CD14-positive monocyte (primary cell): ENCODE results near the gene ZNF133. TPM values are rescaled to one million over a fixed set of nuclear protein-coding genes. Genes with fewer than 3 reads are reported as not detected.

Source experiments
- DNase-seq, 3 donors: peaks; one replicate each; pipeline ENCODE4 v3.0.0-alpha.2; 2011 to 2022
- H2AFZ ChIP-seq: 2 replicates; pipeline ENCODE4 v1.6.0; 2012; ENCODE audit warnings: mild to moderate bottlenecking, low read depth, low read length, inconsistent platforms; ENCODE audit not compliant: insufficient read depth, poor library complexity, severe bottlenecking
- H3K27ac ChIP-seq, 2 donors: 1 replicate in 1 of 2; 2 replicates in 1 of 2; pipeline ENCODE4 v1.5.1; 2012 to 2013; ENCODE audit warnings: low read length in 2 of 2, control low read depth in 1 of 2, inconsistent platforms in 1 of 2, low read depth in 1 of 2, mild to moderate bottlenecking in 1 of 2
- H3K27me3 ChIP-seq, 2 donors: one replicate each; pipeline versions ENCODE4 v1.6.0 to v1.6.1; 2011 to 2013; ENCODE audit warnings: low read length in 2 of 2; ENCODE audit not compliant: control insufficient read depth in 2 of 2, insufficient read depth in 2 of 2
- H3K36me3 ChIP-seq, 2 donors: replicated peaks in 1 of 2; 1 replicate in 1 of 2; 2 replicates in 1 of 2; pipeline versions ENCODE4 v1.5.1 to v1.6.1; 2012 to 2013; ENCODE audit warnings: low read length in 2 of 2, control low read depth in 1 of 2, inconsistent platforms in 1 of 2, mild to moderate bottlenecking in 1 of 2; ENCODE audit not compliant: insufficient read depth in 2 of 2, control insufficient read depth in 1 of 2
- H3K4me1 ChIP-seq, 2 donors: 1 replicate in 1 of 2; 2 replicates in 1 of 2; pipeline versions ENCODE4 v1.5.1 to v1.6.1; 2012 to 2013; ENCODE audit warnings: low read length in 2 of 2, control low read depth in 1 of 2, inconsistent platforms in 1 of 2, mild to moderate bottlenecking in 1 of 2, moderate library complexity in 1 of 2; ENCODE audit not compliant: insufficient read depth in 2 of 2, control insufficient read depth in 1 of 2
- H3K4me2 ChIP-seq: replicated peaks from 2 replicates; pipeline ENCODE3; 2012; ENCODE audit warnings: low read length, moderate library complexity, mild to moderate bottlenecking; ENCODE audit not compliant: poor library complexity, severe bottlenecking; ENCODE audit errors: extremely low read depth
- H3K4me3 ChIP-seq, 3 experiments: fragments of 200-600 bp in 1 of 3; sonication (generic) in 1 of 3; replicated peaks in 1 of 3; 1 replicate in 2 of 3; 2 replicates in 1 of 3; pipeline ENCODE4 v1.5.1; 2011 to 2013; ENCODE audit warnings: low read length in 3 of 3, mild to moderate bottlenecking in 3 of 3, control low read depth in 2 of 3, low read depth in 2 of 3, inconsistent platforms in 1 of 3, moderate library complexity in 1 of 3
- H3K79me2 ChIP-seq: 2 replicates; pipeline ENCODE4 v1.6.0; 2012; ENCODE audit warnings: mild to moderate bottlenecking, control low read depth, inconsistent platforms, low read length, moderate library complexity; ENCODE audit not compliant: insufficient read depth
- H3K9ac ChIP-seq: 2 replicates; pipeline ENCODE4 v1.6.0; 2017; ENCODE audit warnings: low read length, mild to moderate bottlenecking; ENCODE audit not compliant: insufficient read depth, poor library complexity, severe bottlenecking
- H3K9me3 ChIP-seq, 2 donors: replicated peaks in 1 of 2; 1 replicate in 1 of 2; 2 replicates in 1 of 2; pipeline versions ENCODE4 v1.5.1 to v1.6.1; 2012 to 2013; ENCODE audit warnings: low read length in 2 of 2, control low read depth in 1 of 2; ENCODE audit not compliant: control insufficient read depth in 1 of 2, insufficient read depth in 1 of 2
- H4K20me1 ChIP-seq: 2 replicates; pipeline ENCODE4 v1.6.0; 2012; ENCODE audit warnings: mild to moderate bottlenecking, low read length, control low read depth, moderate library complexity; ENCODE audit not compliant: insufficient read depth
- H3K27ac Mint-ChIP-seq, 7 donors: one replicate each; pipeline ENCODE4 v1.8.0; 2020; ENCODE audit warnings: mild to moderate bottlenecking in 7 of 7, mixed read lengths in 7 of 7, moderate library complexity in 6 of 7, inconsistent platforms in 2 of 7
- H3K27me3 Mint-ChIP-seq, 3 donors: one replicate each; pipeline ENCODE4 v1.8.0; 2021 to 2022; ENCODE audit warnings: low read depth in 3 of 3, mild to moderate bottlenecking in 3 of 3, mixed read lengths in 3 of 3, moderate library complexity in 3 of 3, inconsistent platforms in 1 of 3
- H3K36me3 Mint-ChIP-seq, 2 donors: one replicate each; pipeline ENCODE4 v1.8.0; 2020; ENCODE audit warnings: mixed read lengths in 2 of 2, inconsistent platforms in 1 of 2, mild to moderate bottlenecking in 1 of 2
- H3K4me1 Mint-ChIP-seq: one replicate; pipeline ENCODE4 v1.8.0; 2020; ENCODE audit warnings: mild to moderate bottlenecking, mixed read lengths
- H3K4me3 Mint-ChIP-seq, 2 donors: one replicate each; pipeline ENCODE4 v1.8.0; 2020; ENCODE audit warnings: mild to moderate bottlenecking in 2 of 2, mixed read lengths in 2 of 2, moderate library complexity in 1 of 2
- H3K9me3 Mint-ChIP-seq, 7 donors: one replicate each; pipeline ENCODE4 v1.8.0; 2020 to 2022; ENCODE audit warnings: mixed read lengths in 7 of 7, mild to moderate bottlenecking in 6 of 7, moderate library complexity in 6 of 7, inconsistent platforms in 2 of 7
- CTCF ChIP-seq: fragments of 200-600 bp; IDR thresholded peaks from one replicate; pipeline ENCODE4 v1.8.0; 2022; ENCODE audit warnings: antibody characterized with exemption, mild to moderate bottlenecking
- WGBS: methylation state at CpG from one replicate; pipeline ENCODE4 v1.1.5; 2013; ENCODE audit warnings: missing lambda C conversion rate; ENCODE audit not compliant: insufficient coverage; 5-methylcytosine and 5-hydroxymethylcytosine counted together
- intact Hi-C, 2 donors: fragments of 100-400 bp; cut with micrococcal nuclease; formaldehyde crosslinking; loops; one replicate each; pipeline versions ENCODE4 v1.15.0 to v1.15.1; 2023
- polyA plus RNA-seq, 3 donors: library from polyadenylated mRNA; depleted of rRNA in 1 of 3; unstranded in 2 of 3; stranded (reverse) in 1 of 3; fragments of 300-500 nt in 2 of 3; fragments of >200 nt in 1 of 3; fragmentation: Illumina TruSeq in 2 of 3; gene quantifications; 1 replicate in 2 of 3; 2 replicates in 1 of 3; pipeline ENCODE4 v1.2.3, GENCODE V29; 2012 to 2021

Gene ZNF133
- polyA plus RNA-seq, 3 donors = 1.7 to 9.7 (median 3.4) TPM

DNA sequence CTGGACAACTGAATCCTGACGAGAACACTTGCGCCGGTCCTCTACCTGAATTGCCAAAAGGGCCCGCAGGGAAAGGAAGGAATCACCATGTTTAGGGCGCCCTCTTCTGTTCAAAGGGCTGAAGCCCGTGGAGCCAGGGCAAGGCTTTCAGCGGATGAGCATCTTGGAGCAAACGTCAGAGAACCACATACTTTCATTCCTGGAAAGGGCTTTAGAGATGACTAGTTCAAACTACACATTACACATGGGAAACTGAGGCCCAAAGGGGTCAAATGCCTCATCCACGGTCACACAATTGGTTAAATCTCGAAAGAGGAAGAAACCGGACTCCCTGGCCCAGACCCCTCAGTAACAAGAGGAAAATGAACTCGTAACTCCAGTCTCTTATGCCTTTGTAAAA is 11.5 kb upstream of the ZNF133 start:
- H3K9ac ChIP-seq = no peak overlapping the region
- peaks cover 0 to 5% of the 10 kb centered on the region in 2 donors for H3K27me3 ChIP-seq
- H3K4me1 ChIP-seq = peaks cover 0 to 6% of the 10 kb centered on the region in 2 donors
- Mint-ChIP-seq H3K9me3 (peaks cover 0 to 2% (median 0%) of the 10 kb centered on the region in 7 donors), H3K27ac (no peak overlapping the region), H3K4me3 (no peak overlapping the region), H3K36me3 (no peaks in the 10 kb centered on the region), H3K27me3 (peaks cover 9 to 24% (median 14%) of the 10 kb centered on the region in 3 donors), H3K4me1 (peaks cover 13% of the 10 kb centered on the region)
- no peaks in the 10 kb centered on the region for H3K9me3 ChIP-seq
- no peaks in the 10 kb centered on the region for H3K79me2 ChIP-seq
- peak overlapping the region; percentile 15 for H3K4me2 ChIP-seq
- no peaks in the 10 kb centered on the region for H4K20me1 ChIP-seq
- H3K36me3 ChIP-seq = no peaks in the 10 kb centered on the region
- WGBS = 5% methylated on average over 11 of the region's 12 CpGs
- H2AFZ ChIP-seq = peak overlapping the region; percentile 43
- no peak overlapping the region for H3K27ac ChIP-seq
- intact Hi-C loops = loop anchor here in 1 of 2 donors (10.0 kb wide), 1 partner anchor 772 kb away; no protein-coding TSS in a partner anchor
- TF ChIP-seq CTCF = peak; percentile 70
- H3K4me3 ChIP-seq = no peak overlapping the region
- peak; percentile 30 to 45 (median 38) for DNase-seq

- DNase-seq = peak; percentile 8 to 61 (median 16)
- intact Hi-C loops = loop anchor here in 1 of 2 donors (10.0 kb wide), 1 partner anchor 774 kb away; no protein-coding TSS in a partner anchor
- Histone ChIP-seq H3K79me2 (no peaks in the 10 kb centered on the region), H3K4me3 (no peak overlapping the region), H3K27me3 (peaks cover 8 to 11% of the 10 kb centered on the region in 2 donors), H2AFZ (no peak overlapping the region), H3K9ac (no peak overlapping the region), H4K20me1 (no peaks in the 10 kb centered on the region), H3K27ac (no peak overlapping the region), H3K4me1 (peaks cover 0 to 6% of the 10 kb centered on the region in 2 donors), H3K4me2 (no peak overlapping the region), H3K36me3 (no peaks in the 10 kb centered on the region), H3K9me3 (peaks cover 1 to 2% of the 10 kb centered on the region in 2 donors)
- WGBS = no CpG with 5 or more reads among the region's 2 CpGs
- no peak overlapping the region for H3K4me3 Mint-ChIP-seq
- H3K36me3 Mint-ChIP-seq = no peaks in the 10 kb centered on the region
- TF ChIP-seq CTCF = no peak
- H3K9me3 Mint-ChIP-seq = peaks cover under 1 to 4% (median 2%) of the 10 kb centered on the region in 7 donors
- H3K27ac Mint-ChIP-seq = no peak overlapping the region
- peaks cover 13% of the 10 kb centered on the region for H3K4me1 Mint-ChIP-seq
- peaks cover 11 to 27% (median 16%) of the 10 kb centered on the region in 3 donors for H3K27me3 Mint-ChIP-seq
Observed at GRCh38 chr20:18279242-18279641, 9.1 kb upstream of the ZNF133 start.
